HG03378 (cell line): ENCODE data around the gene RHBDD3.
"Not testable (repeated sequence)": the region's sequence is repeated elsewhere in the genome, so short reads cannot be mapped to it uniquely, and the experiment has no call there.

Experiments
- ATAC-seq: cut with Tn5 transposase; IDR thresholded peaks from one replicate; pipeline ENCODE4 v1.9.1; 2021; ENCODE audit warnings: mild to moderate bottlenecking, moderate library complexity; ENCODE audit not compliant: unreplicated experiment

RHBDD3 gene

DNA sequence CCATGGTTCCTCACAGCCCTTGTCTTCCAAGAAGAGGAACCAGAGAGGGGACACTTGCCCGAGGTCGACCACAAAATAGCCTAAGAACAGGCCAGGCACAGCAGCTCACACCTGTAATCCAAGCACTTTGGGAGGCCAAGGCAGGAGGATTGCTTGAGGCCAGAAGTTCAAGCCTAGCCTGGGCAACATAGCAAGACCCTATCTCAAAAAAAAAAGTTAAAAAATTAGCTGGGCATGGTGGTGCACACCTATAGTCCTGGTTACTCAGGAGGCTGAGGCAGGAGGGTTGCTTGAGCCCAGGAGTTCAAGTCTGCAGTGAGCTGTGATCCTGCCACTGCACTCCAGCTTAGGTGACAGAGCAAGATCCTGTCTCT, 48.4 kb downstream of the RHBDD3 start:
- not testable (repeated sequence) for ATAC-seq

DNA sequence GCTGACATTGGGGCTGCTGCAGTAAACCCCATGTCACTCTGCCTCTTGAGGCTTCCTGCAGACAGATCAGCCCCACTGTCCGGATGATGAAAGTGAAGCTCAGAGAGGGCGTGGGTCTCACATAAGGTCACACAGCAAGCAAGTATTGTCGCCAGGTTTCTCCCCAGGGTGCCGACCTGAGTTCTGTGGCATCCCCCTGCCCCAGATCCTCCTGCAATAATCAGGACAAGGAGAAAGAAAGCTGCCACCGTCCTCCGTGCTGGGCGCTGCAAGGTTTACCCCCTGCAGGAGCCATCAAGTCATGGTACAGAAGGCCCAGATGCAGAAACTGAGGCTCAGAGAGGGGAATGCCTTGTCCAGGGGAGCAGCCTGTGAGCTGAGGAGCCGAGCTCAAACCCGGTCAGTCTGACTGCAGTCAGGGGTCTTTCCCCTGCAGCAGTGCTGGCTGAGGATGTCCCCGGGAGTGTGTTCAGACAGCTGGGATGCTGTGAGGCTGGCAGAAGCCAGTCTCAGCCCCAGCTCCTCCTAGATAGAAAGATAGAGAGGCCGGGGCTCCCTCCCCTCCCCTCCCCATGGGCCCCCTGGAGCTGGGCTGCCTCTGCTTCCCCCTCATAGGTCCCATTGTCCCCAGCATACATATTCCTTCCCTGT, 48.9 kb downstream of the RHBDD3 start:
- no peak for ATAC-seq

- ATAC-seq = no peak
Measured at GRCh38 chr22:29217827-29218757, 49.7 kb downstream of the RHBDD3 start.

- ATAC-seq = no peak
Measured at GRCh38 chr22:29216873-29217666, 50.7 kb downstream of the RHBDD3 start.

DNA sequence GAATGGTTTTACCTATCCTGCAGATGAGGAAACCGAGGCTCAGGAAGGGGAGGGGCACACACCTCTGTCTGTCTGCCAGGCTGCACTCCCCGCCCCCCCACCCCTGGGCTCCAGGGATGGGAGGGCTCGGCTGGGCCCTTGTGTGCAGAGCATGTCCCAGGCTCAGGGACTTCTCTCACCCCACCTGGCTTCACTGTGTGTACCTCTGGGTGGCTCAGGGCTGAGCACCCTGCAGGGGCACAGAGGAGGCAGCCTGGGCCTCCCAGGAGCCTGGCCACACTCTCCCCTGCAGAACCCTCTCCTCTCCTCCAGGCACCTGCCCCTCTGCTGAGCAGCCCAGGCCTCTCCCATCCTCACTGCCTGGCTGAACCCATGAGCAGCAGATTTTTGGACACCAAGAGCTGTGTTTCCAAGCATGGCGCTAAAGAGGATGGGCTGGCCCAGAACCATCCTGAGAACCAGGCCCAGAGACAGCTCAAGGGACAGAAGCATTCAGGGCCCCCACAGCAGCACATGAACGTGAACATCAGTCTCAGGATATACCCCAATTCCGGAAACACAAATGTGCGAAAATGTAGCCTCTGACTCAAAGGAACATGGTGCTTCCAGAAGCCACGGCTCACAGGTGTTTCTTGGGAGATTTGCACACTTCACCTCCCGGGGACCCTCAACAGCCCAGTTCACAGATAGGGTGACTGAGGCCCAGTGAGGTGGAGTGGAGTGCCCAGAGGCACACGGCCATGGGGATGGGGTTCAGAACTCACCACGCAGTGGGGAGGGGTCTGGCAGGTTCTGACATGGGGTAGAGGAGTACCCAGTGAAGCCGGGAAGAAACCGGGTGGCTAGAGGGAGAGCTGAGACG, 51.5 kb downstream of the RHBDD3 start:
- no peak for ATAC-seq

- no peak for ATAC-seq
Measured at GRCh38 chr22:29215012-29215860, 52.5 kb downstream of the RHBDD3 start.

- ATAC-seq = no peak
Measured at GRCh38 chr22:29214232-29214631, 53.5 kb downstream of the RHBDD3 start.

DNA sequence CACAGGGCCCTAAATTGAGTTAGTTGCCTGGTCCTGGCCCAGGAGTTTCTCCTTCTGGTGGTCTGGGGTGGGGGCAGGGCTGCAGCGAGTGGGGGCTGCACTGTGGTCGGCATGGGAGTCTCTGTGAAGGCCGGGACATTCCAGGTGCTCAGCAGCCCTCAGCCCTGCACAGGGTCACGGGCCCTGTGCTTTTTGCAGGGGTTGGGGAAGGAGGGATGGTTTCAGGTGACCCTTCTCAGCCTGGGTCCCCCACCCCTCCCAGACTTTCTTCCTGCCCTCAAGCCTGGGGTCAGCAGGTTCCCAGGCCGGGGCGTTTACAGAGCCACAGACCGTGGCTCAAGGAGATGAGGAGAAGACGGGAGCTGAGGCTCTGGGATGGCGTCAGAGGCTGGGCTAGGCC, 54.3 kb downstream of the RHBDD3 start:
- ATAC-seq = no peak

DNA sequence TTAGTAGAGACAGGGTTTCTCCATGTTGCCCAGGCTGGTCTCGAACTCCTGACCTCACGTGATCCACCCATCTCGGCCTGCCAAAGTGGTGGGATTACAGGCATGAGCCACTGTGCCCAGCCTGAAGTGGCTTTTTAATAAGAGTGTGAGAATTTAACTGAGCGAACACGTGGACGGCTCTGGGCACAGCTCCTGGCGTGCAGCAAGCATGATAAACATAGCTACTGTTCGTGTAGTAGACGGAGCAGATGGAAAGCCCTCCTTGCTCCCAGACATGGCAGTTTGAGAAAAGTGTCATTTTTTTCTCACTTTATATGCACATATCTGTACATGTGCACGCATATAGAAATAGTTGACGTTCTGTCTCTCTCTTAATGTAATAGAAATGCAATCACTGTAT, 55.0 kb downstream of the RHBDD3 start:
- ATAC-seq = no peak

- ATAC-seq = no peak
Measured at GRCh38 chr22:29211466-29211865, 56.3 kb downstream of the RHBDD3 start.

GRCh38 chr22:29211066-29211465, 56.7 kb downstream of the RHBDD3 start:
- ATAC-seq = no peak
